GM12891 (cell line): ENCODE data around the gene ACP3.

Source experiments
- POLR2A ChIP-seq: IDR thresholded peaks from 2 replicates; pipeline ENCODE4 v1.6.1; 2011; ENCODE audit warnings: low read depth, low read length, control low read depth
- POLR2AphosphoS5 ChIP-seq: IDR thresholded peaks from 2 replicates; pipeline ENCODE4 v1.6.1; 2011; ENCODE audit warnings: low read depth, low read length, control low read depth
- POU2F2 ChIP-seq: IDR thresholded peaks from 2 replicates; pipeline ENCODE4 v1.6.1; 2011; ENCODE audit warnings: low read depth, mild to moderate bottlenecking, control low read depth, low read length, moderate library complexity
- TAF1 ChIP-seq: IDR thresholded peaks from 2 replicates; pipeline ENCODE4 v1.6.1; 2011; ENCODE audit warnings: low read depth, low read length, control low read depth

- TF ChIP-seq POLR2AphosphoS5 (no peak), POLR2A (no peak), TAF1 (no peak), POU2F2 (no peak)
Measured at GRCh38 chr3:132354916-132355702, 37.9 kb downstream of the ACP3 start.
